GM19328 (cell line): ENCODE results near the gene RICTOR.

Experiments
- ATAC-seq: cut with Tn5 transposase; IDR thresholded peaks from one replicate; pipeline ENCODE4 v1.9.1; 2021; ENCODE audit warnings: mild to moderate bottlenecking, moderate library complexity; ENCODE audit not compliant: unreplicated experiment

RICTOR gene

GRCh38 chr5:38896760-38897159 lies 177.4 kb downstream of the RICTOR start:
- ATAC-seq = no peak

GRCh38 chr5:38892363-38892762 lies 181.8 kb downstream of the RICTOR start:
- no peak for ATAC-seq

- ATAC-seq = no peak
These were observed 182.6 kb downstream of the RICTOR start for GRCh38 chr5:38891563-38891962.

GRCh38 chr5:38889424-38889823 lies 184.8 kb downstream of the RICTOR start:
- no peak for ATAC-seq

GRCh38 chr5:38888041-38888440 lies 186.2 kb downstream of the RICTOR start:
- ATAC-seq = no peak
